Myocyte (in vitro differentiated cells): ENCODE measurements around the gene F11R. TPM values are rescaled to one million over a fixed set of nuclear protein-coding genes. Genes with fewer than 3 reads are reported as not detected.
"Not testable (repeated sequence)": the region's sequence is repeated elsewhere in the genome, so short reads cannot be mapped to it uniquely, and the experiment has no call there.

Source experiments
- DNase-seq: peaks from one replicate; pipeline ENCODE4 v3.0.0-alpha.2; 2012; ENCODE audit warnings: low read depth
- total RNA-seq: library from RNA; depleted of rRNA; stranded (reverse); fragments of >200 nt; gene quantifications from 2 replicates; pipeline ENCODE4 v1.2.3, GENCODE V29; 2014

F11R gene
- total RNA-seq, 1 donor from 2014 or later = 3.2 TPM

GRCh38 chr1:161044908-161045735, 24.2 kb upstream of the F11R start:
- peak; percentile 90 for DNase-seq

GRCh38 chr1:161044535-161044907, 23.6 kb upstream of the F11R start:
- DNase-seq = no peak

GRCh38 chr1:161039546-161039945, 18.6 kb upstream of the F11R start:
- no peak for DNase-seq

GRCh38 chr1:161039154-161039545, 18.2 kb upstream of the F11R start:
- no peak for DNase-seq

GRCh38 chr1:161038523-161039153, 17.7 kb upstream of the F11R start, which contains the start of gene TSTD1:
TSTD1 (minus strand) TSS chr1:161038964; CDS start chr1:161038889, 75 bp downstream.
- DNase-seq = peak; percentile 79

- DNase-seq = no peak
Observed at GRCh38 chr1:161037661-161038522, 16.9 kb upstream of the F11R start.

- no peak for DNase-seq
Observed at GRCh38 chr1:161033751-161034150, 12.8 kb upstream of the F11R start.

GRCh38 chr1:161032409-161032808, 11.5 kb upstream of the F11R start:
- DNase-seq = peak; percentile 49

- no peak for DNase-seq
Observed at GRCh38 chr1:161031874-161032273, 10.9 kb upstream of the F11R start.

- DNase-seq = not testable (repeated sequence)
Observed at GRCh38 chr1:161029466-161029865, 8.5 kb upstream of the F11R start.

- DNase-seq = not testable (repeated sequence)
Observed at GRCh38 chr1:161026954-161027353, 6.0 kb upstream of the F11R start.

GRCh38 chr1:161022432-161022831, 1.5 kb upstream of the F11R start:
- DNase-seq = not testable (repeated sequence)

GRCh38 chr1:161021970-161022353, 1.0 kb upstream of the F11R start:
- no peak for DNase-seq

GRCh38 chr1:161021165-161021969, 415 bp upstream of the F11R start:
- DNase-seq = peak; percentile 20

- DNase-seq = no peak
Observed at GRCh38 chr1:161019751-161020495, 1.0 kb downstream of the F11R start.

- DNase-seq = not testable (repeated sequence)
Observed at GRCh38 chr1:161019111-161019660, 1.8 kb downstream of the F11R start.

- no peak for DNase-seq
Observed at GRCh38 chr1:161018631-161018930, 2.4 kb downstream of the F11R start.

- no peak for DNase-seq
Observed at GRCh38 chr1:161017756-161018630, 3.0 kb downstream of the F11R start.

GRCh38 chr1:161017181-161017580, 3.8 kb downstream of the F11R start:
- not testable (repeated sequence) for DNase-seq
